SU-DHL-6 (cell line): ENCODE data around the gene GDI1.

Experiments
- EZH2phosphoT487 ChIP-seq: fragments of 200-600 bp; sonication (generic), shearing (Covaris generic); conservative IDR thresholded peaks from 2 replicates; pipeline ENCODE4 v1.6.1; 2018; ENCODE audit warnings: mild to moderate bottlenecking, antibody characterized with exemption, low read length, moderate library complexity, mixed read lengths
- TF ChIP-seq, protein P1 (sequence below): fragments of 200-600 bp; sonication (generic); IDR thresholded peaks from one replicate; pipeline ENCODE4 v1.5.1; 2017; ENCODE audit warnings: antibody characterized with exemption, mild to moderate bottlenecking, low read length, moderate library complexity; ENCODE audit not compliant: insufficient read depth, poor library complexity, severe bottlenecking

DNA sequence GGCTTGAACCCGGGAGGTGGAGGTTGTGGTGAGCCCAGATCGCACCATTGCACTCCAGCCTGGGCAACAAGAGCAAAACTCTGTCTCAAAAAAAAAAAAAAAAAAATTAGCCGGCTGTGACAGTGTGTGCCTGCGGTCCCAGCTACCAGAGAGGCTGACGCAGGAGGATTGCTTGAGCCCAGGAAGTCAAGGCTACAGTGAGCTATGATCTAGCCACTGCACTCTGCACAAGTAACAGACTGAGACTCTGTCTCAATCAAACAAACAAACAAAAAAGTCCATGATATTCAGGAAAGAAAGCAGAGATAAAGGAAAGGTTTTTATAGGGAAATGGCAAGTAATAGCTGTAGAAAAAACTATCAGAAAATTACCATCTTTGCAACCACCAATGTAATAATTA, 44.2 kb downstream of the GDI1 start:
- TF ChIP-seq, protein P1, sequence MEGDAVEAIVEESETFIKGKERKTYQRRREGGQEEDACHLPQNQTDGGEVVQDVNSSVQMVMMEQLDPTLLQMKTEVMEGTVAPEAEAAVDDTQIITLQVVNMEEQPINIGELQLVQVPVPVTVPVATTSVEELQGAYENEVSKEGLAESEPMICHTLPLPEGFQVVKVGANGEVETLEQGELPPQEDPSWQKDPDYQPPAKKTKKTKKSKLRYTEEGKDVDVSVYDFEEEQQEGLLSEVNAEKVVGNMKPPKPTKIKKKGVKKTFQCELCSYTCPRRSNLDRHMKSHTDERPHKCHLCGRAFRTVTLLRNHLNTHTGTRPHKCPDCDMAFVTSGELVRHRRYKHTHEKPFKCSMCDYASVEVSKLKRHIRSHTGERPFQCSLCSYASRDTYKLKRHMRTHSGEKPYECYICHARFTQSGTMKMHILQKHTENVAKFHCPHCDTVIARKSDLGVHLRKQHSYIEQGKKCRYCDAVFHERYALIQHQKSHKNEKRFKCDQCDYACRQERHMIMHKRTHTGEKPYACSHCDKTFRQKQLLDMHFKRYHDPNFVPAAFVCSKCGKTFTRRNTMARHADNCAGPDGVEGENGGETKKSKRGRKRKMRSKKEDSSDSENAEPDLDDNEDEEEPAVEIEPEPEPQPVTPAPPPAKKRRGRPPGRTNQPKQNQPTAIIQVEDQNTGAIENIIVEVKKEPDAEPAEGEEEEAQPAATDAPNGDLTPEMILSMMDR = no peak
- no peak for TF ChIP-seq EZH2phosphoT487
